ENCODE results near the gene ZYX. TPM values are rescaled to one million over a fixed set of nuclear protein-coding genes. Genes with fewer than 3 reads are reported as not detected.

ZYX gene
- total RNA-seq = 10 to 100 TPM; 46.3 to 73.0 (median 59.3) TPM

- 2% methylated on average over 12 of the region's 72 CpGs for WGBS
- TF ChIP-seq EP300 (IDR thresholded peaks at IDR 0.05) = peak; percentile 32
- TF ChIP-seq, protein P1, sequence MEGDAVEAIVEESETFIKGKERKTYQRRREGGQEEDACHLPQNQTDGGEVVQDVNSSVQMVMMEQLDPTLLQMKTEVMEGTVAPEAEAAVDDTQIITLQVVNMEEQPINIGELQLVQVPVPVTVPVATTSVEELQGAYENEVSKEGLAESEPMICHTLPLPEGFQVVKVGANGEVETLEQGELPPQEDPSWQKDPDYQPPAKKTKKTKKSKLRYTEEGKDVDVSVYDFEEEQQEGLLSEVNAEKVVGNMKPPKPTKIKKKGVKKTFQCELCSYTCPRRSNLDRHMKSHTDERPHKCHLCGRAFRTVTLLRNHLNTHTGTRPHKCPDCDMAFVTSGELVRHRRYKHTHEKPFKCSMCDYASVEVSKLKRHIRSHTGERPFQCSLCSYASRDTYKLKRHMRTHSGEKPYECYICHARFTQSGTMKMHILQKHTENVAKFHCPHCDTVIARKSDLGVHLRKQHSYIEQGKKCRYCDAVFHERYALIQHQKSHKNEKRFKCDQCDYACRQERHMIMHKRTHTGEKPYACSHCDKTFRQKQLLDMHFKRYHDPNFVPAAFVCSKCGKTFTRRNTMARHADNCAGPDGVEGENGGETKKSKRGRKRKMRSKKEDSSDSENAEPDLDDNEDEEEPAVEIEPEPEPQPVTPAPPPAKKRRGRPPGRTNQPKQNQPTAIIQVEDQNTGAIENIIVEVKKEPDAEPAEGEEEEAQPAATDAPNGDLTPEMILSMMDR (IDR thresholded peaks at IDR 0.05) = no peak
- TF ChIP-seq POLR2A (IDR thresholded peaks at IDR 0.05) = peak in 1 of 2 donors; percentile 58
- TF ChIP-seq POLR2AphosphoS5 (IDR thresholded peaks at IDR 0.05) = peak in 1 of 3 donors; percentile 1
- peak; percentile 96 to 97 for DNase-seq (ENCODE audit: low spot score in 2 of 2)
- Histone ChIP-seq H3K9me3 (no peaks in the 10 kb centered on the region), H3K27ac (peak within 1 kb of the TSS; percentile 95), H3K4me3 (peak within 1 kb of the TSS; percentile 74), H3K4me1 (peaks cover 58% of the 10 kb centered on the region), H3K27me3 (no peaks in the 10 kb centered on the region), H3K36me3 (no peaks in the 10 kb centered on the region)
These were observed at the start of gene ZYX for GRCh38 chr7:143380646-143381426. Gene ZYX (plus strand): TSS chr7:143381345. CDS start chr7:143381572, 227 bp downstream.

- WGBS = 51% methylated on average over 1 of the region's 1 CpG
- Histone ChIP-seq H3K4me3 (no peak overlapping the region), H3K9me3 (no peaks in the 10 kb centered on the region), H3K27me3 (no peaks in the 10 kb centered on the region), H3K27ac (no peak overlapping the region), H3K36me3 (no peaks in the 10 kb centered on the region), H3K4me1 (peaks cover 9% of the 10 kb centered on the region)
- no peak for TF ChIP-seq POLR2AphosphoS5 (IDR thresholded peaks at IDR 0.05)
- DNase-seq (ENCODE audit: low spot score in 2 of 2) = no peak
These were observed 46.9 kb upstream of the ZYX start for GRCh38 chr7:143334244-143334643.

- DNase-seq (ENCODE audit: low spot score in 2 of 2) = no peak
- Histone ChIP-seq H3K27ac (no peak overlapping the region), H3K27me3 (no peaks in the 10 kb centered on the region), H3K36me3 (no peaks in the 10 kb centered on the region), H3K9me3 (no peaks in the 10 kb centered on the region), H3K4me1 (no peaks in the 10 kb centered on the region), H3K4me3 (no peak overlapping the region)
- WGBS = 89% methylated on average over 3 of the region's 3 CpGs
- TF ChIP-seq POLR2AphosphoS5 (IDR thresholded peaks at IDR 0.05) (no peak), EP300 (IDR thresholded peaks at IDR 0.05) (no peak), POLR2A (IDR thresholded peaks at IDR 0.05) (no peak)
- TF ChIP-seq, protein P1 (IDR thresholded peaks at IDR 0.05) = no peak
These were observed 43.9 kb upstream of the ZYX start for GRCh38 chr7:143337216-143337615.

GRCh38 chr7:143341842-143342241, 39.3 kb upstream of the ZYX start:
- Histone ChIP-seq H3K4me3 (no peak overlapping the region), H3K27me3 (peaks cover 13% of the 10 kb centered on the region), H3K9me3 (no peaks in the 10 kb centered on the region), H3K4me1 (peaks cover 5% of the 10 kb centered on the region), H3K36me3 (no peaks in the 10 kb centered on the region), H3K27ac (no peak overlapping the region)
- no peak for DNase-seq (ENCODE audit: low spot score in 2 of 2)
- WGBS = 90% methylated on average over 8 of the region's 8 CpGs
- TF ChIP-seq POLR2AphosphoS5 (IDR thresholded peaks at IDR 0.05) (no peak), POLR2A (IDR thresholded peaks at IDR 0.05) (no peak), EP300 (IDR thresholded peaks at IDR 0.05) (no peak)
- TF ChIP-seq, protein P1 (IDR thresholded peaks at IDR 0.05) = no peak

GRCh38 chr7:143343596-143343995, 37.5 kb upstream of the ZYX start:
- Histone ChIP-seq H3K36me3 (no peaks in the 10 kb centered on the region), H3K9me3 (no peaks in the 10 kb centered on the region), H3K4me3 (no peak overlapping the region), H3K4me1 (peaks cover 5% of the 10 kb centered on the region), H3K27ac (no peak overlapping the region), H3K27me3 (peaks cover 13% of the 10 kb centered on the region)
- DNase-seq (ENCODE audit: low spot score in 2 of 2) = no peak
- 93% methylated on average over 3 of the region's 3 CpGs for WGBS
- TF ChIP-seq EP300 (IDR thresholded peaks at IDR 0.05) = no peak
- TF ChIP-seq, protein P1 (IDR thresholded peaks at IDR 0.05) = no peak
- TF ChIP-seq POLR2A (IDR thresholded peaks at IDR 0.05) = no peak
- no peak for TF ChIP-seq POLR2AphosphoS5 (IDR thresholded peaks at IDR 0.05)

All from suprapubic skin (tissue), 4 donors.